Activated T-cell treated with anti-CD3 and anti-CD28 coated beads for 4 hours (primary cell): ENCODE measurements around the gene NTM.

Source experiments
- DNase-seq: peaks from one replicate; pipeline ENCODE4 v3.0.0-alpha.2; 2020

Gene NTM

DNA sequence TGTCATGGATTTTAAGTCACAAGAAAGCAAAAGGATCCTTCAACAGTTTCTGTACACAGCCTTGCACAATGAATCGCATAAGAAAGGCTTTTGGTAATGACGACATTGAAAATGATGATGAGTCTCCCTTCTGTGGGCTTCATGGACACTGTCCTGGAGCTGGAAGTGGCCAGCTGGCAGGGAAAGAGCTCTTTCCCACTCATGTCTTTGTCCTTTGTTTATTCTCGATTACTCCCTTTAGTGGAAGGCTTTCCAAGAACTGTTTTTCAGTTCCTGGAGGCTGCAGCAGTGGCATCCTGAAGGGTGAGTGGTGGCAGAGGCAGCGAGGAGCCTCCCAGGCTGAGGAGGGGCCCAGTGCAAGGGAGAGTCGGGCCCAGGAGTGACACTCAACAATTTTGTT, 505.2 kb downstream of the NTM start:
- DNase-seq: no peak

DNA sequence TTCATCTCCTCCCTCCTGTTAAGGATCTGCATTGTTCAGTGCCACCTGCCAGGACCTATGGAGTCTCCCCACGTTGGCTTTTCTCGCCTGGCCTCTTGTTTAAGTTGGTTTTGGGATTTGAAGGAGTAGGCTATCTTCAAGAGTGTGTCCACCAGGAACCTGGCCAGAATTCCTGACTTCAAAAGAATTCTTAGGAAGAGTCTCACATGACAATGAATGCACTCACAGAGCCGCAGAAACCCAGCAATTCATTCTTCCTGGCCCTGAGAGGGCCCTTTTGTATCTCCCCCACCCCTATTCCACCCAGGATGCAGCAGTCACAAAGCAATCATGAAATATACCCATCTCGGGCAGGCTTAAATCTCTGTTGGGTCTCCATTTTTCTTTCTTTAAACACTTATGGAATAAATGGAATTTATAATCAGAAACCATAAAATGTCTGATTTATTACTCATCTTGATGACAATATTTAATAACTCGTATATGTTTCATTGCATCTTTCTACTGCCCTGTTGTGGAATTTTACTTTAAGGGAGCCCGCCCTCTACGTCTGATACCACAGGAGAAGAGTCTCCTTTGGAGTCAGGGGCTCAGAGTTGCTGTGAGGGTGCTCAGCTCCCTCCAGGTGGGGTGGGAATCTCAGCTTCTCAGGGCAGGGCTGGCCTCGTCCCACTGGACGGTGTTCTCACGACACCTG, 507.0 kb downstream of the NTM start:
- DNase-seq: no peak

- DNase-seq: no peak
These were observed 509.9 kb downstream of the NTM start for GRCh38 chr11:131880316-131880715.

DNA sequence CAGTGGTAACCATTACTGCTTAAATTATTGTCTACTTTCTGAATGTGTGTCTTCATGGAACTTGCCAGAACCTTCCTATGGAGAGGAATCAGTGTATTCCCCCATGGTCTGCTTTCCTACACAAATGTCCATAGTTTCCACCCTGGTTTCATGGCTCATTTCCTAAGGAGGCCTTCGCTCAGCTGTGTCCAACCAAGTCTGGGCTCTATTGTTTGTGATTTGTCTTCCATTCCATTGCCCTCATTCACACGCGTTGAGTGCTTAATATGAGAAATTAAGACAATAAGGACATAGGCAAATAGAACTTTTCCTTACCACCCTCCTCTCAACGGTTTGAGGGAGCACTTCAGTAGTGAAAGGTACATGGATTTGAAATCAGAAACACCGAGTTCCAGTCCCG, 510.6 kb downstream of the NTM start:
- no peak for DNase-seq

DNA sequence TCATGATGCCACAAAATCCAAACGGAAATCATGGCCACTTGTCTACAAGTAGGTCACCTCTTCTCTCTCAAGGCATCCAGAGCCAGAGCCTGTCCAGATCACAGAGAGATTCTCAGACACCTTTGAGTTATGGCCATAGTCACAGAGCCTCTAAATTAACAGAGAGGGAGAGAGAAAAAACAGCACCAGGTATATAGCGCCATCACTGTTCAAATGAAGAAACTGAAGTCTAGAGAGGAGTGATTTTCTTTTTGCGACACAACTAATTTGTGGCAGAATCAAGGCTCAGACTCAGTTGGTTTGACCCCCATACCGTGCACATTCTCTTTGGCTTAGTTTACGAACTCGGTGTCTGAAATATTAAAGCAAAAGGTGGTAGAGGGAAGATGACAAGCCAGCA, 512.9 kb downstream of the NTM start:
- no peak for DNase-seq

DNA sequence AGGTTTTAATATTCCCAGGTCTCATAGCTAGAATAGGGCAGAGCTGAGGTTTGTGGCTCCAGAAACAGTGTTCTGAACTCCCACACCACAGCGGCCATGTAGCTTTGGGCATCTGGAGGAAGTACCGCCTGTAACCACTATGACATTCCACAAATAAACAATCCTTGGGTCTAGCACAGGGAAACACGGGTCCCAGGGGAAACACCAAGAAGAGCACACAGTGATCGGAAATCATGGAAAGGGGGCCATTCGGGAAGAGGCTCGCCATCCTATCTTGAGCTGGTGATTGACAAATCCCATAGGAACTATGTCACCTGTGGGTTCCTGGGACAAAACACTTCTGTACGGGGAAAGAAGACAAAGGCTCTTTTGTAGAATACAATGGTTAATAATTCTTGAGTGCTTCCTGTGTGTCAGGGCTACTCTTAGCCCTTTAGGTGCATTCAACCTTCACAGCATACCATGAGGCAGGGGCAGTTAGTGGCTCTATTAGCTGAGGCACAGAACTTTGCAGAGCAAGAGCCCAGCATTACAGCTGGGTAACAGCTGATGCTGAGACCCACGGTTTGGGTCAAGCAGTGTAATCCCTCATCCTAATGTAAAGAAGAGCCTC, 514.2 kb downstream of the NTM start:
- no peak for DNase-seq

GRCh38 chr11:131885431-131885830, 515.0 kb downstream of the NTM start:
- no peak for DNase-seq

GRCh38 chr11:131886201-131886600, 515.8 kb downstream of the NTM start:
- DNase-seq: no peak

GRCh38 chr11:131888230-131888855, 517.9 kb downstream of the NTM start:
- no peak for DNase-seq

DNA sequence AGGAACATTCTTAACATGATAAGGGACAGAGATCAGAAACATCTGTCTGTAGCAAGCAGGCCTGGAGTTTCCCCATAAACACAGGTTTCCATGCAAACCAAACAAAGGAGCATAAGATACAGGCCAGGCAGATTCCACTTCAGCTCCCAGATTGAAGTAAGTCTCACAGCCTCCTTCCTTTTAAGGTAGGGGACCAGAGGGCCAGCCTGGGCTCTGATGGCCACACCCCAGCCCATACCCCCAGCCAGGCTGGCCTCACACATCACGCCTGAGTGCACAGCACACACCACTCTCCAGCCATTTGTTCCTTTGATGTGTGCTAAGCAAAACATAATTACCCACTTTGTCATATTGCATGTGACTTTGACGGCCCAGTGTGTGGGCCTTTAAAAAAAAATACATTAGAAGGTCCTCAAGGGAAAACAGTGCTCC, 518.7 kb downstream of the NTM start:
- no peak for DNase-seq

DNA sequence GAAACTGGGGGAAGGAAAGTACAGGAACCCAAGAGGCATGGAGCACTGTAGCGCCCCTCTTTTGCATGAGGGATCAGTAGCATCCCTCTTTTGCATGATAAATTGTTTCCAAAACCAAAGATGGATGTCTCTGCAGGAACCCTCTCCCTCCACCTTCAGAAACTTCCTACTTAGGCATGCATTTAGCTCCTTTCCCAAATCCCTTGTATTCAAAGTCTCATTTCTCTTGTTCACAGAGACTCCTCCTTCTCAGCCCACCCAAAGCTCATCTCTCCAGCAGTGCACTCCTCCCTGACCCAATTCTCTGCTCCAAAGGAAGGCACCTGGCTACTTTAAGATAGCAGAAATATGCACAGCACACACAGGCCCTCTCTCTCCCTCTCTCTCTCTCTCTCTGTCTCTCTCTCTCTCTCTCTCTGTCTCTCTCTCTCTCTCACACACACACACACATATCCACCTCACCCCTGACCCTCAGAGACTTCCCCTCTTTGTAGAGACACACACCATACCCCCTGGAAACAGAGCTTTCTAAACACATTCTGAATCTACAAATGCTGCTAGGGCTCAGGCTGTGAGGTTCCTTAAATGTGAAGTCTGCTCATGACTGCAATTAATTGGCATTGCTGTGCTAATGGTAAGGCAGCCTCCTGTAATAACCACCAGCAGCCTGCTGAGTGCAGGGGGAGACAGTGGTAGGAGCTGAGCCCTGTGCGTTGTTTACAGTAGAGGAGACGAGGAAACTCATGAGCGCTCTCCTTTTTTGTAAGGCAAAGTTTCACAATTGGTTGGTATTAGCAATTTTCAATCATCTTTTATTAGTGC, 519.6 kb downstream of the NTM start:
- DNase-seq: no peak

DNA sequence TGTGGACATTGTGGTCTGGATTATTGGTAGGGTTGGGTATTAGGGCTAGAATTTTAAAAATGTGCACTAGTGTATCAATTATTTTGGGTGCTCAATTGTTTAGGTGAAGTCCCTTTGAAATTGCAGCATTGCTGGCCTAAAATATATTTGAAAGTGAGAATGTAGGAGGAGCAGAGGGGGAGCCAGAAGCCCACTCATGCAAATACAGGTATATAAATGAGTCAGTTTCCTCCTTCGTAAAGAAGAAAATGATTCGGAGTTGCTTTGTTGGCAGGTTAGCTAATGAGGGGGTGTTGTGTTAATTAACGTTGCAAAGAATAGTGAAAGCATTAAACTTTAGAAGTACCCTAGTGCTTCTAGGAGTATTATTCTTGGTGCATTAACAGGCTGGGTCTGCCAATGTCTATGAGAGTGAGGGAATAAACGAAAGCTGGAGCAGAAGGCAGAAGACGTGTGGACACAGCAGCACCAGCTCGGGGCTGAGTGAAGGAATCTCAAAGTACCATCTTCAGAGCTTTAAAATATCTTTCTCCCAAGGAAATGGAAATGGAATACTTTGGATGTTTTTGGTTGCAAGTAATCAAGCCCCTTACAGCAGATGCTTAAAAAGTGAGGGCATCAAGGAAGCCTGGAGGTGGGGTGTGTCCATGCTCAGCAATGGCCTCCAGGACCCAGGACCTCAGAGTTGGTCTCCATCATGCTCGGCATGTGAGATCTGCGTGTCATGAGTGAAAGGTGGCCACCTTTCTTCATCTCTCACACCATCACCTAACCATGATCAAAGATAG, 522.9 kb downstream of the NTM start:
- DNase-seq: no peak

DNA sequence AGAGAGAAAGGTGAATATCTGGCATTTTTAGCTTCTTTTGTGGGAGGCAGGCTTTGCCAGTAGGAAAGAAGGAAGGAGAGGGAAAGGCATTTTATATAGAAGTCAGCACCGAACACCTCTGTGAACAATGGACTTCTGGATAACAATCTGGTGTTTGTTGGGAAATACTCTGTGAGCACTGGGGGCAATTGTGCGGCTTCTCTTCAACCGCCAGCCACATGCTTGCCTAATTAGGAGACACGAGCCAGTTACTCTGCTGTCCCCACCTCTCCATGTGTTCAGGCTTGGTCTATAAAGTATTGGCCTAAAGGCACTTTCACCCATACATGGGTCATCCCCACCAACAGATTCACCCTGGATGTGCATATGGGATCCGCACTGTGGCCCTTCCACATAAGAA, 523.6 kb downstream of the NTM start:
- no peak for DNase-seq

- DNase-seq: no peak
These were observed 524.5 kb downstream of the NTM start for GRCh38 chr11:131894615-131895544.

GRCh38 chr11:131895865-131896264, 525.5 kb downstream of the NTM start:
- no peak for DNase-seq

DNA sequence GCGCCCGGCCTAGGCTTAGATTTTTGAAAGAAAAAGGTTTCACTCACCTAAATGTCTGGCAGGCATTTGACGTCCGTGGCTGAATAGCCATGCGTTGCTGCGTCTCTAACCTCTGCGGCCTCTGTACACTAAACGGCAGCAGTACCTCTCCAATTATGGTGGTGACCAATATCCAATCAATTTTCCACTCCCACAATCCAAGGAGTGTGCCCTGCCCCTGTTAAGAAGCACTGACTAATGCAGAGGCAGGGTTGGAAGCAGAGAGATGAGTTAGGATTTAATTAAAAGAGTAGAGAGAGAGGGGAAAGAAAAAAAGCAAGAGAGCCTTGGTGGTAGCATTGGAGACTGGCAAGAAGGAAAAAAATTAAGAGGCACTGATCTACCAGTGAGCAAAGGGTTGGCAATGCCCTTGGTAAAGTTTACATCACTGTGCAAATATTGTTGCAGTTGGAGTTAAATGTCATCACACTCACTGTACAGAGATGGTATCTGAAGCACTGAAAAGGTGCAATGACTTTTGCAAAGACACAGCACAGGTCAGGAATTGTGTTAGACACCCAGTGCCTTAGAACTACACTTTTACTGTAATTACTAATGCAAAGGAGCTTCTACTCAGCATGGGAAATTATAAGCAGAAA, 526.7 kb downstream of the NTM start:
- no peak for DNase-seq

GRCh38 chr11:131897956-131898355, 527.5 kb downstream of the NTM start:
- DNase-seq: no peak

GRCh38 chr11:131898949-131899348, 528.5 kb downstream of the NTM start:
- no peak for DNase-seq

- no peak for DNase-seq
These were observed 529.6 kb downstream of the NTM start for GRCh38 chr11:131899950-131900580.

- no peak for DNase-seq
These were observed 532.0 kb downstream of the NTM start for GRCh38 chr11:131902421-131902820.

GRCh38 chr11:131903074-131903473, 532.7 kb downstream of the NTM start:
- no peak for DNase-seq
